Measurements from ENCODE around the gene RPL18.
"Not testable (repeated sequence)": the region's sequence is repeated elsewhere in the genome, so short reads cannot be mapped to it uniquely, and the experiment has no call there.

Gene RPL18

GRCh38 chr19:48618916-48619691, at the start of gene RPL18, which contains the start of gene SPHK2:
TSS of gene RPL18 (minus strand) at chr19:48619178. CDS start at chr19:48619143, 35 bp downstream.
TSS of gene SPHK2 (plus strand) at chr19:48619506. CDS start at chr19:48620515, 1,009 bp downstream.
- DNase-seq, result peak; percentile 96

- DNase-seq, result no peak
Measured at GRCh38 chr19:48668761-48669160, 49.8 kb upstream of the RPL18 start.

- DNase-seq, result no peak
Measured at GRCh38 chr19:48668332-48668731, 49.4 kb upstream of the RPL18 start.

- no peak for DNase-seq
Measured at GRCh38 chr19:48665786-48666185, 46.8 kb upstream of the RPL18 start.

DNA sequence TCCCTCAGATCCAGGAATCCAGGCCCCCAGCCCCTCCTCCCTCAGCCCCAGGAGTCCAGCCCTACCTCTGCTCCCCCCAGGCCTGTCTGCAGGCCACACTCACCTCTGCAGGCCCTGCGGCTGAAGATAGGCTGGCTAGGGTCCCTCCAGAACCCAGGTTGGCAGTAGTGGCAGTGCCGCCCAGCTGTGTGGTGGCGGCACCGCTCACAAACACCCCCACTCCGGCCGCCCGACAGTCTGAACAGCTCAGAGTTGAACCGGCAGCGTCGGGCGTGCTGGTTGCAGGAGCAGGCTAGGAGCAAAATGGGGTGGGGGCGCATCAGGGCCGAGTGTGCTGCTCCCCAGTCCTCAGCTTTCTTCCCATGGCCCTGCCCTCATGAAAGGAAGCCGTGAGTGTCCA, 45.5 kb upstream of the RPL18 start:
- no peak for DNase-seq

- no peak for DNase-seq
Measured at GRCh38 chr19:48663667-48664066, 44.7 kb upstream of the RPL18 start.

DNA sequence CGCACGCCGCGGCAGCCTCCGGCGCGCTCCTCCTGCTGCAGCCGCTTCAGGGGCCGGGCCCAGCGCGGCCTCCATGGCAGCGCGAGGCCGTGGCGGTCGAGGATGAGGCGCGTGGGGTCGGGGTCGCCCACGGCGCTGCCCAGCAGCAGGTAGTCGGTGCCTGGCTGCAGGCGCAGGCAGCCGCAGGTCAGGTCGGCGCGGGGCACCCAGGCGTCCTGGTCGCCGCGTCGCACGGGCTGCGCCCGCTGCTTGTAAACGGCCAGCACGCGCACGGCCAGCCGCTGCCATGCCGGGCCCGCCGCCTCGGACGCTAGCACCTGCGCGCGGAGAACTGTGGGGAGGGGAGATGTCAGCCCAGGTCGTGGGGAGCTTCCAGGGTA, 42.7 kb upstream of the RPL18 start:
- no peak for DNase-seq

- DNase-seq, result no peak
Measured at GRCh38 chr19:48660852-48661710, 42.1 kb upstream of the RPL18 start.

DNA sequence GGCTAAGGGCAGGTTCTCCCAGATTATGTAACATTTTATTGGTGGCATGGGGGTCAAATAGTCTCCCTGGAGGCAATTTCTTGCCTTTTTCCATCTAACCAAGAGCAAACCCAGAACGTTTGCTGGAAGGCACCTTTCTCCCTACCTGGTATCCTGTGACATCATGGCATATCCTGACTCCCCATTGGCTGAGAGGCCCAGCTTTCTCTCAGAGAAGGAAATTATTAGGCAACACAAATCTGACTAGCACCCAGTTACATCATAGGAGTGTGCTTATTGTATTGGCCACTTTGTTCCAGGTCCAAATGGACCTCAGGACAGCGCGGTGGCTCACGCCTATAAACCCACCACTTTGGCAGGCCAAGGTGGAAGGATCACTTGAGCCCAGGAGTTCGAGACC, 40.8 kb upstream of the RPL18 start:
- DNase-seq, result no peak

GRCh38 chr19:48658483-48658882, 39.5 kb upstream of the RPL18 start:
- DNase-seq, result no peak

DNA sequence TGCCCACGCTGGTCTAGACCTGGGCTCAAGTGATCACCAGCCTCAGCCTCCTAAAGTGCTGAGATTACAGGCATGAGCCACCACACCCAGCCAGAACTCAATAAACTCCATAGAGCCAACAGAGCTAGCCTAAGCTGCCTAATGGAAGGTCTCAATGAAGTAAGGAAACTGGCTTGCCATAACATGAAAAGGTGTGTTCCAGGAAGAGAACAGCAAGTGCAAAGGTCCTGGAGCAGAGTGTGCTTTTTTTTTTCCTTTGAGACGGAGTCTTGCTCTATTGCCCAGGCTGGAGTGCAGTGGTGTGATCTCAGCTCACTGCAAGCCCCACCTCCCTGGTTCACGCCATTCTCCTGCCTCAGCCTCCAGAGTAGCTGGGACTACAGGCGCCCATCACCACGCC, 38.9 kb upstream of the RPL18 start:
- DNase-seq, result not testable (repeated sequence)

DNA sequence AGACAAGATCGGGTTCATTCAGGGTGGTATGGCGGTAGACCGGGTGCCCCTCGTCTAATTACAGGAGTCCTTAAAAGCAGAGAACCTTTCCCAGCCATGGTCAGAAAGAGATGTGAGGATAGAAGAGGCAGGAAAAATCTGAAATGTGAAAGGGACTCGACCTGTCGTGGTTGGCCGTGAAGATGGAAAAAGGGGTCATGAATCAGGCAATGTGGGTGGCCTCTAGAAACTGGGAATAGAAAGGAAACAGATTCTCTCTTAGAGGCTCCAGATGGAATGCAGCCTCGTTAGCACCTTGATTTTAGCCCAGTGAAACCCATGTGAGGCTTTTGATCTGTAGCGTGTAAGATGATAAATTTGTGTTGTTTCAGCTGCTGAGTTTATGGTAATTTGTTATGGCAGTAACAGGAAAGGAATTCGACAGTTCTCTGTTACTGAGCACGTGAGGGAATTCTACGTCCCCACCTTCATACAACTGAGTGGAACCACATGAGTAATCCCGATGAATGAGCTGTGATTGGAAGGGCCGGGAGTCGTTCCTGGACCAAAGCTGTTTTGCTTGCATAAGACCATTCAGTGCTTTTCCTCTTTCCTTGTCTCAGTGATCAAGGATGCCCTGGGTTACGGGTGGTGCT, 38.0 kb upstream of the RPL18 start:
- no peak for DNase-seq

GRCh38 chr19:48654299-48655059, 35.5 kb upstream of the RPL18 start:
- DNase-seq, result no peak

- DNase-seq, result no peak
Measured at GRCh38 chr19:48651683-48652048, 32.7 kb upstream of the RPL18 start.

- DNase-seq, result no peak
Measured at GRCh38 chr19:48650974-48651682, 32.1 kb upstream of the RPL18 start.

GRCh38 chr19:48648134-48648533, 29.2 kb upstream of the RPL18 start:
- DNase-seq, result no peak

- DNase-seq, result no peak
Measured at GRCh38 chr19:48646722-48647216, 27.8 kb upstream of the RPL18 start.

- DNase-seq, result peak; percentile 27
Measured at GRCh38 chr19:48646001-48646721, 27.2 kb upstream of the RPL18 start, which contains the start of gene CA11. TSS of gene CA11 (minus strand) at chr19:48646187. CDS start at chr19:48645632, 555 bp downstream.

GRCh38 chr19:48645620-48646000, 26.6 kb upstream of the RPL18 start:
- no peak for DNase-seq

DNA sequence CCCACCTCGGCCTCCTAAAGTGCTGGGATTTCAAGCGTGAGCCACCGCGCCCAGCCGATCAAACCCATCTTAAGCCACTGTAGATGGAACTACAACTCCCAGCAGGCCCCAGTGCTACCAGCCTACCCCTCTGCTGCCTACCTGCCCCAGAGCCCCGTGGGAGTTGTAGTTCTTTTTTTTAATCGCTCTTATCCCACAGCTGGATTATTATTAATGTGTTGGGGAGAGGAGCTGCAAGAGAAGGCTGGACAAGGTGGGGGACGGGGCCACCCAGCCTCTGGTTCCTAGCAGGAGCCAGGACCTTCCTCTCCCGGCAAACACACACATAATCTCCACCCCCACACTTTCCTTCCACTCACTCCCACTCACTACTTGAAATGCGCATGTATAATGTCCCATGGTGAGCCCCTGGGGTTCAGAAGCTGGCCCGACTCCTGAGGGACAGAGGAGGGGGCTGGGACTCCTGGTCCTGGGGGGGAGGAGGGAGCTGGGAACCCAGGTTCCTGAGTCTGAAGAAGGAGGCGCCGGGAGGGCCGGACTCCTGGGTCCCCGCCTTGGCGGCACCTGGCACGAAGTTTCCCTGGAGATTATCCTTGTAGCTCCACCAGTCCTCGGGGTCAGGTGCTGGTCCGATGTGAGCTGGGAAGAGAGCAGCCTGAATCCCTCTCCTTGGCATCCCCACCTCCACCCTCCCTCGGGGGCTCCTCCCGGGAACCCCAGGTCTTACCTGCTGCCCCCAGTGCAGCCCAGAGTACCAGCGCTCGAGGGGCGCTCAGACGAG, 26.1 kb upstream of the RPL18 start:
- no peak for DNase-seq

Data from SIG-M5 (cell line).